HEK293 (cell line): ENCODE measurements around the gene NDST4.

Experiments
- CTCF ChIA-PET: fragments of 350-600 bp; formaldehyde crosslinking; extraction: SDS; loops from one replicate; lab custom pipeline; 2021; ENCODE audit warnings: antibody characterized with exemption; lab: Yijun Ruan, JAX
- POLR2A ChIA-PET: fragments of 300-600 bp; formaldehyde crosslinking; extraction: SDS; loops from one replicate; lab custom pipeline; 2020; ENCODE audit warnings: antibody characterized with exemption, inconsistent platforms; lab: Yijun Ruan, JAX
- H3K27ac ChIP-seq: fragments of 200-500 bp; sonication (Bioruptor generic); 2 replicates; pipeline ENCODE4 v1.5.1; 2014; ENCODE audit warnings: low read depth, low read length, control low read depth, inconsistent platforms; ENCODE audit errors: extremely low read depth
- H3K36me3 ChIP-seq, 2 experiments: fragments of 200-500 bp in 1 of 2; sonication (Bioruptor generic) in 1 of 2; 1 replicate in 1 of 2; 2 replicates in 1 of 2; pipeline ENCODE4 v1.5.1; 2014 to 2017; ENCODE audit warnings: inconsistent platforms in 2 of 2, low read length in 2 of 2; ENCODE audit not compliant: control insufficient read depth in 2 of 2, insufficient read depth in 1 of 2
- H3K4me1 ChIP-seq: fragments of 200-500 bp; sonication (Bioruptor generic); 2 replicates; pipeline ENCODE4 v1.5.1; 2014; ENCODE audit warnings: mild to moderate bottlenecking, low read length, inconsistent platforms; ENCODE audit not compliant: control insufficient read depth, insufficient read depth
- H3K4me3 ChIP-seq: 2 replicates; pipeline ENCODE4 v1.5.1; 2011; ENCODE audit warnings: low read depth, mild to moderate bottlenecking, control low read depth, low read length, moderate library complexity
- H3K9me3 ChIP-seq: fragments of 200-500 bp; sonication (Bioruptor generic); 2 replicates; pipeline ENCODE4 v1.5.1; 2014; ENCODE audit warnings: low read depth, low read length, inconsistent platforms; ENCODE audit not compliant: control insufficient read depth, insufficient read depth
- FEZF1 ChIP-seq: fragments of 450-650 bp; formaldehyde crosslinking; IDR thresholded peaks from 2 replicates; pipeline ENCODE4 v1.5.1; 2016; ENCODE audit warnings: missing biosample characterization, missing genetic modification characterization
- GLI4 ChIP-seq: fragments of 450-650 bp; formaldehyde crosslinking; IDR thresholded peaks from 2 replicates; pipeline ENCODE4 v1.5.1; 2016; ENCODE audit warnings: missing biosample characterization, missing genetic modification characterization
- OSR2 ChIP-seq: fragments of 450-650 bp; formaldehyde crosslinking; IDR thresholded peaks from 2 replicates; pipeline ENCODE4 v1.5.1; 2016; ENCODE audit warnings: missing biosample characterization, missing genetic modification characterization
- PATZ1 ChIP-seq: fragments of 450-650 bp; formaldehyde crosslinking; IDR thresholded peaks from 2 replicates; pipeline ENCODE4 v1.5.1; 2016; ENCODE audit warnings: missing biosample characterization, missing genetic modification characterization
- PRDM4 ChIP-seq: fragments of 450-650 bp; formaldehyde crosslinking; IDR thresholded peaks from 2 replicates; pipeline ENCODE4 v1.5.1; 2017; ENCODE audit warnings: missing biosample characterization, missing genetic modification characterization
- PRDM6 ChIP-seq: fragments of 450-650 bp; formaldehyde crosslinking; IDR thresholded peaks from 2 replicates; pipeline ENCODE4 v1.5.1; 2017; ENCODE audit warnings: missing biosample characterization, missing genetic modification characterization
- SCRT2 ChIP-seq: fragments of 450-650 bp; formaldehyde crosslinking; IDR thresholded peaks from 2 replicates; pipeline ENCODE4 v1.5.1; 2016; ENCODE audit warnings: missing biosample characterization, missing genetic modification characterization
- SP7 ChIP-seq: fragments of 450-650 bp; formaldehyde crosslinking; IDR thresholded peaks from 2 replicates; pipeline ENCODE4 v1.5.1; 2016; ENCODE audit warnings: missing biosample characterization, missing genetic modification characterization
- ZNF133 ChIP-seq: fragments of 450-650 bp; formaldehyde crosslinking; IDR thresholded peaks from 2 replicates; pipeline ENCODE4 v1.5.1; 2016; ENCODE audit warnings: missing biosample characterization, missing genetic modification characterization
- ZNF157 ChIP-seq: fragments of 450-650 bp; formaldehyde crosslinking; IDR thresholded peaks from 2 replicates; pipeline ENCODE4 v1.5.1; 2016; ENCODE audit warnings: missing biosample characterization, missing genetic modification characterization
- ZNF202 ChIP-seq: fragments of 450-650 bp; formaldehyde crosslinking; IDR thresholded peaks from 2 replicates; pipeline ENCODE4 v1.5.1; 2016; ENCODE audit warnings: missing biosample characterization, missing genetic modification characterization, borderline replicate concordance
- ZNF266 ChIP-seq: fragments of 450-650 bp; formaldehyde crosslinking; IDR thresholded peaks from 2 replicates; pipeline ENCODE4 v1.5.1; 2016; ENCODE audit warnings: missing biosample characterization, missing genetic modification characterization, low read depth
- ZNF48 ChIP-seq: fragments of 450-650 bp; formaldehyde crosslinking; IDR thresholded peaks from 2 replicates; pipeline ENCODE4 v1.5.1; 2016; ENCODE audit warnings: missing biosample characterization, missing genetic modification characterization
- ZNF529 ChIP-seq: fragments of 450-650 bp; formaldehyde crosslinking; IDR thresholded peaks from 2 replicates; pipeline ENCODE4 v1.5.1; 2017; ENCODE audit warnings: missing genetic modification characterization, missing biosample characterization; ENCODE audit not compliant: insufficient replicate concordance
- ZSCAN5A ChIP-seq: fragments of 450-650 bp; formaldehyde crosslinking; IDR thresholded peaks from 2 replicates; pipeline ENCODE4 v1.5.1; 2016; ENCODE audit warnings: missing biosample characterization, missing genetic modification characterization

The NDST4 gene

GRCh38 chr4:114998316-114998715 lies 115.1 kb downstream of the NDST4 start (continued):
- no peak for TF ChIP-seq PRDM4 (tag by site-specific recombination)
- no peak for TF ChIP-seq ZNF202
- peak; percentile 48; the same call in 1 of the 2 replicates for TF ChIP-seq OSR2
- TF ChIP-seq GLI4 (tag by site-specific recombination): no peak
- TF ChIP-seq ZNF157 (tag by site-specific recombination): no peak
- TF ChIP-seq ZNF529 (tag by site-specific recombination): no peak
- no peak for TF ChIP-seq ZNF48 (tag by site-specific recombination)
- no peak for TF ChIP-seq SP7 (tag by site-specific recombination)
- TF ChIP-seq PRDM6 (tag by site-specific recombination): peak; percentile 64

GRCh38 chr4:114997576-114998247 lies 115.7 kb downstream of the NDST4 start:
- ChIA-PET POLR2A (no interaction called here), CTCF (interaction anchor here (0.9 kb wide), 1 partner anchor 75 kb away, joined by 3 read pairs; no protein-coding TSS in a partner anchor)
- TF ChIP-seq ZNF133 (tag by site-specific recombination) (no peak), SCRT2 (tag by site-specific recombination) (no peak), FEZF1 (tag by site-specific recombination) (peak; percentile 66), ZNF266 (tag by site-specific recombination) (no peak), PRDM6 (tag by site-specific recombination) (no peak), ZSCAN5A (tag by site-specific recombination) (no peak), PATZ1 (tag by site-specific recombination) (no peak)
- H3K4me1 ChIP-seq: 0 out of 2 replicates have a peak, but pooled peaks cover 4% of the 10 kb centered on the region
- no peaks in the 10 kb centered on the region for H3K36me3 ChIP-seq
- no peaks in the 10 kb centered on the region for H3K9me3 ChIP-seq
- no peak overlapping the region for H3K4me3 ChIP-seq
- no peak overlapping the region for H3K27ac ChIP-seq
